Suprapubic skin (tissue), 4 donors: Measurements from ENCODE around the gene MINDY4. TPM values are rescaled to one million over a fixed set of nuclear protein-coding genes. Genes with fewer than 3 reads are reported as not detected.
A peak's percentile ranks its signal among the peaks of the same experiment; 100 is the strongest.

Experiments
- DNase-seq, 2 donors: peaks; one replicate each; pipeline ENCODE4 v3.0.0-alpha.2; 2019; ENCODE audit warnings: low spot score in 2 of 2
- H3K27ac ChIP-seq: fragments of 200-600 bp; sonication (generic); one replicate; pipeline ENCODE4 v1.5.1; 2019
- H3K27me3 ChIP-seq: fragments of 200-600 bp; sonication (generic); one replicate; pipeline ENCODE4 v1.5.1; 2019
- H3K36me3 ChIP-seq: fragments of 200-600 bp; sonication (generic); one replicate; pipeline ENCODE4 v1.5.1; 2019
- H3K4me1 ChIP-seq: fragments of 200-600 bp; sonication (generic); one replicate; pipeline ENCODE4 v1.5.1; 2019
- H3K4me3 ChIP-seq: fragments of 200-600 bp; sonication (generic); one replicate; pipeline ENCODE4 v1.5.1; 2019; ENCODE audit warnings: mild to moderate bottlenecking
- H3K9me3 ChIP-seq: fragments of 200-600 bp; sonication (generic); one replicate; pipeline ENCODE4 v1.5.1; 2019
- CTCF ChIP-seq, 2 donors: fragments of 200-600 bp in 1 of 2; fragments of 450-650 bp in 1 of 2; sonication (generic) in 1 of 2; IDR thresholded peaks; one replicate each; pipeline ENCODE4 v1.5.1; 2016 to 2019; ENCODE audit warnings: antibody characterized with exemption in 2 of 2, mild to moderate bottlenecking in 1 of 2, moderate library complexity in 1 of 2
- EP300 ChIP-seq: sonication (generic); formaldehyde crosslinking; IDR thresholded peaks from one replicate; pipeline ENCODE4 v1.6.1; 2017; ENCODE audit warnings: antibody characterized with exemption
- POLR2A ChIP-seq, 2 donors: fragments of 450-650 bp; IDR thresholded peaks; one replicate each; pipeline ENCODE4 v1.6.1; 2017; ENCODE audit warnings: antibody characterized with exemption in 2 of 2, mild to moderate bottlenecking in 2 of 2, moderate library complexity in 2 of 2
- POLR2AphosphoS5 ChIP-seq, 3 donors: sonication (generic); formaldehyde crosslinking; IDR thresholded peaks; one replicate each; pipeline ENCODE4 v1.6.1; 2017; ENCODE audit warnings: antibody characterized with exemption in 3 of 3
- WGBS: methylation state at CpG from one replicate; pipeline ENCODE4 v1.1.5; 2018; 5-methylcytosine and 5-hydroxymethylcytosine counted together
- total RNA-seq, 4 donors: library from RNA; depleted of rRNA; stranded (reverse); fragments of >200 nt; gene quantifications; one replicate each; pipeline ENCODE4 v1.1.0, GENCODE V29; 2016

The MINDY4 gene
- total RNA-seq, 4 donors from 2014 or later, result 4.6 to 10.5 (median 6.1) TPM

GRCh38 chr7:30894866-30895605, 123.8 kb downstream of the MINDY4 start:
- Histone ChIP-seq H3K36me3 (no peaks in the 10 kb centered on the region), H3K27ac (no peak overlapping the region), H3K4me3 (no peak overlapping the region), H3K4me1 (peaks cover 20% of the 10 kb centered on the region), H3K27me3 (no peaks in the 10 kb centered on the region), H3K9me3 (no peaks in the 10 kb centered on the region)
- TF ChIP-seq EP300, result no peak
- DNase-seq, result no peak
- 86% methylated on average over 14 of the region's 14 CpGs for WGBS

- H3K36me3 ChIP-seq, result no peaks in the 10 kb centered on the region
- no peaks in the 10 kb centered on the region for H3K27me3 ChIP-seq
- WGBS, result 85% methylated on average over 9 of the region's 9 CpGs
- H3K27ac ChIP-seq, result no peak overlapping the region
- DNase-seq, result no peak
- H3K9me3 ChIP-seq, result no peaks in the 10 kb centered on the region
- H3K4me1 ChIP-seq, result peaks cover 20% of the 10 kb centered on the region
- TF ChIP-seq POLR2A (IDR thresholded peaks at IDR 0.05) (no peak), CTCF (IDR thresholded peaks at IDR 0.05) (no peak), POLR2AphosphoS5 (IDR thresholded peaks at IDR 0.05) (no peak), EP300 (no peak)
- no peak overlapping the region for H3K4me3 ChIP-seq
Measured at GRCh38 chr7:30896036-30896435, 124.8 kb downstream of the MINDY4 start.

- no peak for DNase-seq
- no peak overlapping the region for H3K4me3 ChIP-seq
Measured at GRCh38 chr7:30896783-30897637, 125.8 kb downstream of the MINDY4 start.

GRCh38 chr7:30897770-30898169, 126.6 kb downstream of the MINDY4 start:
- H3K36me3 ChIP-seq, result no peaks in the 10 kb centered on the region

More at GRCh38 chr7:30896783-30897637, 125.8 kb downstream of the MINDY4 start:
- no peak overlapping the region for H3K27ac ChIP-seq
- WGBS, result 33% methylated on average over 13 of the region's 13 CpGs
- no peaks in the 10 kb centered on the region for H3K9me3 ChIP-seq
- no peaks in the 10 kb centered on the region for H3K27me3 ChIP-seq
- no peak for TF ChIP-seq CTCF (IDR thresholded peaks at IDR 0.05)
- TF ChIP-seq EP300, result no peak
- TF ChIP-seq POLR2AphosphoS5 (IDR thresholded peaks at IDR 0.05), result no peak
- no peak for TF ChIP-seq POLR2A (IDR thresholded peaks at IDR 0.05)
- no peaks in the 10 kb centered on the region for H3K36me3 ChIP-seq
- H3K4me1 ChIP-seq, result peaks cover 20% of the 10 kb centered on the region

GRCh38 chr7:30898411-30898810, 127.2 kb downstream of the MINDY4 start:
- no peak overlapping the region for H3K27ac ChIP-seq

More at GRCh38 chr7:30897770-30898169, 126.6 kb downstream of the MINDY4 start:
- no peak for DNase-seq
- Histone ChIP-seq H3K27ac (peak overlapping the region; percentile 29), H3K4me1 (peaks cover 20% of the 10 kb centered on the region), H3K27me3 (no peaks in the 10 kb centered on the region), H3K4me3 (no peak overlapping the region), H3K9me3 (no peaks in the 10 kb centered on the region)
- no peak for TF ChIP-seq EP300
- WGBS, result 85% methylated on average over 2 of the region's 2 CpGs

More at GRCh38 chr7:30898411-30898810, 127.2 kb downstream of the MINDY4 start:
- Histone ChIP-seq H3K9me3 (no peaks in the 10 kb centered on the region), H3K27me3 (no peaks in the 10 kb centered on the region), H3K4me1 (peaks cover 20% of the 10 kb centered on the region), H3K4me3 (no peak overlapping the region), H3K36me3 (no peaks in the 10 kb centered on the region)
- 85% methylated on average over 9 of the region's 12 CpGs for WGBS
- no peak for DNase-seq
- TF ChIP-seq CTCF (IDR thresholded peaks at IDR 0.05) (no peak), POLR2AphosphoS5 (IDR thresholded peaks at IDR 0.05) (no peak), EP300 (no peak), POLR2A (IDR thresholded peaks at IDR 0.05) (no peak)
